Activated CD4-positive, alpha-beta T cell treated with anti-CD3 and anti-CD28 coated beads, Interleukin-2, amount 50 U/mL, for 1 hour (primary cell): ENCODE measurements around the gene TRIM4.
"Not testable (repeated sequence)": the region's sequence is repeated elsewhere in the genome, so short reads cannot be mapped to it uniquely, and the experiment has no call there.

Experiments
- DNase-seq: peaks from one replicate; pipeline ENCODE4 v3.0.0-alpha.2; 2020

Gene TRIM4

DNA sequence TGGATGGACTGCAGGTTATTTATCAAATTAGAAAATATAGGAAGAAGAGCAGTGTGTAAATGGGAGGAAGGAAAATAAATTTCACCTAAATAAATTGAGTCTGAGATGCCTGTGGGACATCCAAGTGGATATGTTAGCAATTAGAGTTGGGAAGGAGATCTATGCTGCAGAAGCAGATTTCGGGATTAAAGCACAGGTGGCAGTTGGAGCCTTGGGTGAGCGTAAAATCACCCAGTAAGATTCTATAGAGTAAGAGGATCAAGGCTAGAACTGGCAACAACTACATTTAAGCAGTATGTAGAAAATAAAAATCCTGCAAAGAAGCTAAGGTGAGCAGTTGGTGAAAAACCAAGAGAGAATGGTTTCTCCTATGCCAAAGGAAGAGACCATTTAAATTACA is 8.4 kb downstream of the TRIM4 start:
- DNase-seq = no peak

DNA sequence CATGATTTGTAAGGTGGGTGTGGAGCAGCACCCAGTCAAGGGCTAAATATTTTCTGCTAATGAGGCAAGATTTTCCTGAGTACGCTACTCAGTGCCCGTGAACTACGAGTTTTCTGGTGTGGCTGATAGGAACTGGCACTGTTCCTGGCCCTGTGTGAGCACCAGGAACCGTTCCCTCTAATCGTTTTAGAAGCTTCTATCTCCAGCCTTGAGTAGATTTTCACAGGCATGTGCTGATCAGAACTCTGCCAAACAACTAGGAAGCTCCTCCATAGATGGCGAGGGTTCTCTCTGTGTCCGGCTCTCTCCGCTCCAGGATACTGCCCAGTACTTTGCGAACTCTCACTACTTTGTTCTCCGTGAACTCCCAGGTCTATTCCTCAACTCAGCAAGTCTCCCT is 17.7 kb downstream of the TRIM4 start:
- no peak for DNase-seq

DNA sequence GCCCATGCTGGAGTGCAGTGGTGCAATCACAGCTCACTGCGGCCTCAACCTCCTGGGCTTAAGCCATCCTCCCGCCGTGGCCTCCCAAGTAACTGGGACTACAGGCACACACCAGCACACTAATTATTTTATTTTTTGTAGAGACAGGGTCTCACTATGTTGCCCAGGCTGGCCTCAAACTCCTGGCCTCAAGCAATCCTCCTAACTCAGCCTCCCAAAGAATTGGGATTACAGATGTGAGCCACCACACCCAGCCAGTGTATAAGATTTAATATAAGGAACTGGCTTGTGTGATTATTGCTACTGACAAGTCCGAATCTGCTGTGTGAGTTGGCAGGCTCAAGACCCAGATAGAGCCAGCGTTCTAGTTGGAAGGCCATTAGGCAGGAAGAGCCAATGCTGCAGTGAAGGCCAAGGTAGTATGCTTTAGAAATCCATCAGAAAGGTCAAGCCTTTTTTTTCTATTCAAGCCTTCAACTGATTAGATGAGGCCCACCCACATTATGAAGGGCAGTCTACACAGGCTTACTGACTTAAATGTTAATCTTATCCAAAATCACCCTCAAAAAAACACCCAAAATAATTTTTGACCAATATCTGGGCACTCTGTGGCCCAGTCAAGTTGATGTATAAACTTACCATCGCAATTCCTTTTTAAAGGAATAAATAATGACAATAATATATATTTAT is 19.4 kb downstream of the TRIM4 start:
- no peak for DNase-seq

DNA sequence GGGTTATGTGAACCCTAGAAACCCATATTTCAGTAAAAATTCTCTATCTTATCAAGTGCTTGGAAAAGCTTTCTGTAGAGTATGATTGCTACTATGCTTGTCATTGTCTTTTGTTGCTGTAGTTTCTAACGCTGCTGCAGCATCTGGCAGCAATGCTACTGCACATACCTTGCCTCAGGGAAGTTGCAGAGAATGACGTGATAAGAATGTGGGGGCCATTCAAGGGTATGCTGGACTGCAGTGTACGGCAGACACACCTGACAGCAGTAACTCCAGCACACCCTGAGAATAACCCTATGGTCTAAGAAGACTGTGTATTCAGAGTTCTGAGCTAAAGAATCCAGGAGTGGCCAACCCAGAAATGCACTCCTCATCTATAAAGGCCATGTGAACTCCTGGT is 20.5 kb downstream of the TRIM4 start:
- no peak for DNase-seq

DNA sequence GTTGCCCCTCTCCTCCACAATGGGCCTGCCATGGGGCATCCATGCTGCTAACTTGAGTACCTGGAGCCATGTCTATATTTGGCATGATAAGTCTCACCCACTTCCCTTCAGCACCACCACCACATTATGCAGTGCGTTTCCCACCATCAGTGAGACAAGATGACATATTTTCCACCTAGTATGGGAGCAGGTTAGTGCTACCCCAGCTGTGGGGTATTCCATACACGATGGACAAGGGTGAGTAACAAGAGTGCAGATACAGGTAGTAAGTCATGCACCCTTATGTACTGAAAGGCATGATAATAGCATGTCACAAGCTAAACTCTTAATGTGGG is 21.3 kb downstream of the TRIM4 start:
- DNase-seq = no peak

DNA sequence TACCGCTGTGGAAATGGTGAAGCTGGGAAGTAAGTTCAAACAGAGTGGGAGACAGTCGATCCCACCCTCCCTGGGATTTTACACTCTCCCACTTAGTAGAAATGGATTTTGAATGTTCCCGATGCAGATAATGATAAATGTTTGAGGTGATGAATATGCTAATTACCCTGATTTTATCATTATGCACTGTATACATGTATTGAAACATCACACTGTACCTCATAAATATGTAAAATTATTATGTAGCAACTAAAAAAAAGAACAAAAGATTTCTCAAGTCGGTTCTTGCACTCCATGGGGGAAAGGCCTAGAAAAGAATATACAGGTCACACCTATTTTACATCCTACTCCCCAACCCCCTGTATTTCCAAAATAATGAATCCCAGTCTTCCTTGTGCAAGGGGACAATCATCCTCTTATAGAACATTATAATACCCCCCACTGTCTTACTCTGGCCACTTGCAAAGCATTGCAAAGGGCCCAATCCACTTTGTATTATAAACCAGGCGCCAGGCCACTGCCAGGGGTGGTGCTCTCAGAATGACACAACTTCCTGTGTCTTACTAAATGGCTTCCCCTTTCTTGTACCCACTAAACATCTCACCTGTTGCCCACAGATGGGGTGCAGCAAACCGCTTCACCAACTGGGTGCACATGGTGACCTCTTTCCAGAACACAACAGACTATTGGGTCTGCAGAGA is 21.9 kb downstream of the TRIM4 start:
- no peak for DNase-seq

DNA sequence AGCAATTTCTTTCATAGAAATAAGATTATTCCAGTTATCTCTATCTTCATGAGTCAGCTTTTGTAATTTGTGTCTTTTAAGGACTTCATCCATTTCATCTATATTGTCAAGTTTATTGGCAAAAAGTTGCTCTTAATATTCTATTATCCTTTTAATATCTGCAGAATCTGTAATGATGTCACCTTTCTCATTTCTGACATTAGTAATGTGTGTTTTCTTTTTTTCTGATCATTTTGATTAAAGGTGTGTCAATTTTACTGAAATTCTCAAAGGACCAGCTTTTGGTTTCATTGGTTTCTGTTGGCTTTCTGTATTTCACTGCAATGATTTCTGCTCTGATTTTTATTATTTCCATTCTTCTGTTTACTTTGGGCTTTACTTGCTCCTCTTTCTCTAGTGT is 24.6 kb downstream of the TRIM4 start:
- DNase-seq = no peak

DNA sequence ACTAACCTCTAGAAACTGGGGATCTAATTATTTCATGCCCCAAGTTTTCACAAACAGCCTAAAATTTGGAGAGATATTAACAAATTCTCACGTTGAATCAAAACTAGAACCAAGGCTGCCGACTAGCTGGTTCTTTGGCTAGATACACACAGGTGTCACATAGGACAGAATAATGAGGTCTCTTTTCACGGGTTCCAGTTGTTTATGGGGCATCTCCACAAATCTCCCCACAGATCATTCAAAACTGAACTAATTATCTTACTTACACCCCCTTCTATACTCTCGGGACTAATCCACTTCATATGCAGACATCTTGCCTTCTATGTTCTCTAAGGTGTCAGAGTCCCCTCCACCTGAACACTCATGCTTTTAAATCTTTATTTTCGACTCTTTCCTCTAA is 26.1 kb downstream of the TRIM4 start:
- no peak for DNase-seq

DNA sequence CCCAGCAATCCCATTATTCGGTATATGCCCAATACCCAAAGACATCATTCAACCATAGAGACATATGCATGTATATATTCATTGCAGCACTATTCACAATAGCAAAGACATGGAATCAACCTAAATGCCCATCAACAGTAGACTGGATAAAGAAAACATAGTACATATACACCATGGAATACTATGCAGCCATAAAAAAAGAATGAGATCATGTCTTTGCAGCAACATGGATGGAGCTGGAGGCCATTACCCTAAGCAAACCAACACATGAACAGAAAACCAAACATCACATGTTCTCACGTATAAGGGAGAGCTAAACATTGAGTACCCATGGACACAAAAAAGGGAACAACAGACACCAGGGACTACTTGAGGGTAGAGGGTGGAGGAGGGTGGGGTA is 29.0 kb downstream of the TRIM4 start:
- not testable (repeated sequence) for DNase-seq

DNA sequence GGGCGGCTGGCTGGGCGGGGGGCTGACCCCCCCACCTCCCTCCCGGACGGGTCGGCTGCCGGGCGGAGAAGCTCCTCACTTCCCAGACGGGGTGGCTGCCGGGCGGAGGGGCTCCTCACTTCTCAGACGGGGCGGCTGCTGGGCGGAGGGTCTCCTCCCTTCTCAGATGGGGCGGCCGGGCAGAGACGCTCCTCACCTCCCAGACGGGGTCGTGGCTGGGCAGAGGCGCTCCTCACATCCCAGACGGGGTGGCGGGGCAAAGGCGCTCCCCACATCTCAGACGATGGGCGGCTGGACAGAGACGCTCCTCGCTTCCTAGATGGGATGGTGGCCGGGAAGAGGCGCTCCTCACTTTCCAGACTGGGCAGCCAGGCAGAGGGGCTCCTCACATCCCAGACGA is 31.0 kb downstream of the TRIM4 start:
- DNase-seq = not testable (repeated sequence)

DNA sequence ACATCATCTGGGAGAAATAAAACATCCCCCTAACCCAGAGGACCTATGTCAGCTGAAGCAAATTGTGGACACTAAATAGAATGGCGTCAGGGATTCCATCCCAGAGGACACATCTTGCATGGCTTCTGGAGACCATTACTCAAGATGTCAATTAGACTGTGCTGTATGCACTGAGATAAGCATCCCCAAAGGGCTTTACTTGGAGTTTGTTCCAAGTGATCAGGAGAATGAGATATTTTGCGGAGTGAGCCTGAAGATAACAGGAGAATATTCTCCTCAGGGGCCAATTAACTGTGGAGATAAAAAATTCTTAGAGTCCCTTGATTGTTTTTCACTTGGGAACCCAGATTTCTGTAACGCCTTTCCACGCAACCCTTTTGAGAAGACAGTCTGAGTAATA is 38.0 kb downstream of the TRIM4 start:
- DNase-seq = no peak

DNA sequence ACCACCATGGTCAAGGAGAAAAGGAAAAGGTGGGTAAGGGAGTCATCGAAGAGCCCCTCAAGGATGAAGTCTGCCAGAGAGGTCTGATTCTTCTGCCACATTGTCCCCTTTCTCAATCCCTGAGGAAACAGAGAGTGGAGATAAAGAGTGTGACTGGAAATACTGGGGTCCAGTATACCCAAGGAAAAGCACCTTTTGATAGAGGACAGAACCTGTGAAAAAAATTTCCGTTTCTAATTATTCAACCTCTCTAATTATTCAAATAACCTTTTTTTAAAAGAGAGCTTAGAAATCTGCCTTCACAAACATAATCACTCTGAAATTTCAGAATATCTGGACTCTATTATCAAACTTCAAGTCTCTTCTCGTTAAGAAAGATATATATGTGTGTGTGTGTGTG is 42.4 kb downstream of the TRIM4 start, which contains the start of gene OR2AE1:
TSS of gene OR2AE1 (minus strand) at position 101 of the 400 bp plus-strand sequence. CDS start at position 101, 0 bp downstream.
- DNase-seq = no peak

DNA sequence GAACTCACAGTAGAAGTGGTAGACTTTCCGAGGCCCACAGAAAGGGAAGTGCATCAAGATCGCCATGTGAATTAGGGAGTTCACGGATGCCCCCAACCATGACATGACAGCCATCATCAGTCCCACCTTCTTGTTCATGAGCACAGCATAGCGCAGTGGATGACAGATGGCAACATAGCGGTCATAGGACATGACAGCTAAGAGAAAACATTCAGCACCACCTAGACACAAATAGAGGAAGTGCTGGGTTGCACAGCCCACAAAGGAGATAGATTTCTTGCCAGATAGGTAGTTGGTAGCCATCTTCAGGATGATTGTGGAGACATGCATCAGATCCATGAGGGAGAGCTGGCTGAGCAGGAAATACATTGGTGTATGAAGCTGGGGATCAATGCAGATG is 42.8 kb downstream of the TRIM4 start:
- DNase-seq = no peak

DNA sequence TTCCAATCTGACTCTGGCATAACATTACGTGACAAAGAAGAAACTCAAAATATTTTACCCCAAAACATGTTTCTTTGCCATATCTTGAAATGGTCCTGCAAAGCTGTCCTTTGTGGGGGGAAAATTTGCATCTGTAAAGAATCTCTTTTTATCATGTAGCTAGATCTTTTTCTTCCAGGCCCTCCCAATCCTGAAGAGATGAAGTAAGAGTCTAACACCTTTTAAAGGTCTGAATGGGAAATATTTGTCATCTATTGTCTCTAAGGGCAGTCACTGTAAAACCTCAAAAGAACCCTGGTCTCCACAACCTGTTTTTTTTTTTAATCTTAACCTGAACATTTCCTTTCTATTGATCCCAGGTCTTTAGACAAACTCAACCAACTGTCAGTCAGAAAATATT is 51.1 kb downstream of the TRIM4 start:
- DNase-seq = no peak

DNA sequence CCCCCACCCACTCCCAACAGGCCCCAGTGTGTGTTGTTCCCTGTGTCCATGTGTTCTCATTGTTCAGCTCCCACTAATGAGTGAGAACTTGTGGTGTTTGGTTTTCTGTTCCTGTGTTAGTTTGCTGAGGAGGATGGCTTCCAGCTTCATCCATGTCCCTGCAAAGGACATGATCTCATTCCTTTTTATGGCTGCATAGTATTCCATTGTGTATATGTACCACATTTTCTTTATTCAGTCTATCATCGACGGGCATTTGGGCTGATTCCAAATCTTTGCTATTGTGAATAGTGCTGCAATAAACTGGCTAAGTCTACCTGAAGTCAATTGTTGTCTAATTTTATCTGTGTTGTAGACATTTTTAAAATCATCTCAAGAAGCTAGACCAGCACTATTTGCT is 51.9 kb downstream of the TRIM4 start:
- not testable (repeated sequence) for DNase-seq

DNA sequence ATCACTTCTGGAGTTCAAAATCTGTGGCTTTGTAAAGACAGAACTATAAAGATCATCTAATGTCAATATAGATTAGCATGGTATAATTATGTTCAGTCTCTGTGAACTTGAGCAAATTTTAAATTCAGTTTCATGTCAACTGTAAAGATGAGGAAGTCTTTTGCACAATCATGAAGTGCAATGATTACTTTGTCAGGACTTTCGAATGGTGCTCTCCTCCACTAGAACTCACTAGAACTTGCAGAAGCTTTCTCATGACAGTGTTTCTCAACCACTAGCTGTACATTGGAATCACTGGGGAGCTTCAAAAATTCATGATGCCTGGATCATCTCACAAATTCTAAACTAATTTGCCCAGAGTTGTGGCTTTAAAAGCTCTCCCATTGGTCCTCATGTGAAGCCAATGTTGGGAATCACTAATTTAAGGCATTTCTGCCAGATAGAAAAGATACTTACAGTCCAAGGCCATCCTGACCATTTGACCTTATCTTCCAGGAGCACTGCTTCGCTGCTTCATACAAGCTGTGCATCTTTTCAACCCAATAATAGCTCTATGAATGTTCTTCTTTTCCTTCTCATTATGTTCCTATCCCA is 55.4 kb downstream of the TRIM4 start:
- DNase-seq = no peak

DNA sequence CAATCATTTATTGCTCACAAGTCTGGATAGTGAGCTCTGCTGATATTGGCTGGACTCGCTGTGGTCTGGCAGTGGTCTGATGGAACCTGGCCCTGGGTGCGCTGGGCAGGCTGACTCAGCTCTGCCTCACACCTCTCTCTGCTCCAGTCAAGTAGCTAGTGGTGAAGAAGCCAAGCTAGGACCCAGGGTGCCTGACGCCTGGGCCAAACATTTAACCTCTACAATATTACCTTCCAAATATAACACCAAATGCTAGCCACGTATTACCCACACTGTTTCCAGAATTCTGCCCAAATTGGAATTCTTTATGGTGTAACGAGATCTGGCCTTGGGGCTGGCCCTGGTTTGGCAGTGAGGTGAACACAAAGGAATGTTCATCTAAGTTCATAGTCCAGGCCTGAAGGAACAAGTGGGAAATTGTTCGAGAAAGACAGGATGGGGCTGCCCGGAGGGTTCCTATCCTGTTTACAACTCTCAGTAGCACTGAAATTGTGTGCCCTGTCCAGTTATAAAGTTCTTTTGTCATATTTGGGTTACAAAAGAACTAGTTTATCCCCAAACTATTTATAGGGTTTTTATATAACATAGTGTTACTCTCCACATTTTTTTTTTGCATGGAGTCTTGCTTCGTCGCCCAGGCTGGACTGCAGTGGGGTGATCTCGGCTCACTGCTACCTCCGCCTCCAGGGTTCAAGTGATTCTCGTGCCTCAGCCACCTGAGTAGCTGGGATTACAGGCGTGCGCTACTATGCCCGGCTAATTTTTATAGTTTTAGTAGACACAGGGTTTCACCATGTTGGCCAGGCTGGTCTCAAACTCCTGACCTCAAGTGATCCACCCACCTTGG is 58.8 kb downstream of the TRIM4 start:
- no peak for DNase-seq

DNA sequence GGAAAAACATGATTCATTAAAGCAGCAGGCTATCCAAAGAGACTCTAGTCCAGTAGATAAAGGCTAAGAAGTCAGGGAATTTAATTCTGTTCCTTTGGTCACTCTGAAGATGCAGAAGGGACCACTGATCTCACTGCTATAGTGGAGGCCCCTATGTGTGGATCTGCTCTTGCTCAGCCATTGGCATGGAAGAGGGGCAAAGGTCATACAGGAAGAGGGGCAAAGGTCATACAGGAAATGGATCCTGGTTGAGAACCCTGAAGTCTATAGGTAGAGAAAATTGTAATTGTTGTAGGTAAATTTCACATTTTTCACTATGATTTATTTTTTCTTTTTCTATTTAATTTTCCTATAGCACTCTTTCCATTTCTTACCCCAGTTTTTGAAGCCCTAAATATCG is 64.1 kb downstream of the TRIM4 start:
- DNase-seq = no peak

DNA sequence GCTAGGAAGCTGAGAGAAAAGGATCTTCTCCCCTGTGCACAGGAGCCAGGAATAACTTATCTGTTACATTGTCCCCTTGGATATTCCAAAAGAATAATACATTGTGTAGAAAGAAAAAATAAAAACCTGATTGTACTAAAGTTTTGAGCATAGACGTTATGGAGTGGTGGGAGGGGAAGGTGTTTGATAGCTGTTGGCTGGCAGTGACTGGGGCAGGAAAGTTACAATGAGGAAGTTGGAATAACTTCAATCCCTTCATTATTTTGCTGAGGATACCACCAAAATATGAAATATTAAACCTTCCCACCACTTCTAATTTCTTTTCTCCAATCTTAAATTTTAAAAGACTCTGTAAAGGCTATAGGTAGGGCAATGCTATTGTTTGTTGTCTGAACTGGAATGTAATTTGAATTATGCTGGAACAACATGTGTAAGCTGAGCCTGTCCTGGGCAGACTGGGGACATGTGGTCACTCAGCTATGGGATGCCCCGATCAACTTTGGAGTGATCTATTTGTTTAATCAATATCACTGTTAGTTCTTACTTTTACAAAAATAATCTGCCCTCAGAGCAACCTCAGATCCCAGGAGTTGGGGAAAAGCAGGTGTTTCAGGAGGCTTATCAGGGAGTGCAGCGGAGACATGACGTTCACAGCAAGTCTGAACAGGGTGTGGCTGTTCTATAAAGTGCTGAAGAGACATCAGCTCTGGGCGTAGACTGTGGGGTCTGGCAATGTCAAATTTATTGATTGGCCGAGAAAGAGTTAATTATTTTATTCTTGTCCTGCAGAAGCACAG is 70.7 kb downstream of the TRIM4 start:
- no peak for DNase-seq

DNA sequence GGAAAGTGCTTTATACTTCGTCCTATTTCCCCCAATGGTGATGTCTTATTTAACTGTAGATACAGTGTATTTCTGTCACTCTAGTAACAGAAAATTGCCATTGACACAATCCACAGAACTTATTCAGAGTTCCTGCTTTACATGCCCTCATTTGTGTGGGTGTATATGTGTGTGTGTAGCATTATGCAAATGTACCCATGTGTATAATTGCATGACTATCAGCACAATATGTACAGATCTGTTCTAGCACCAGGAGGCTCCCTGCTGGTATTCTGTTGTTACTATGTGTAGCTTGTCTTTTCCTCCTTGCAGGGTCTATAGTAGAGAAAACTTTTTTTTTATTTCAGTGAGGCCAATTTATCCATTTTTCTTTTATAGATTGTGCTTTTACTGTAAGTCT is 75.0 kb downstream of the TRIM4 start:
- no peak for DNase-seq

DNA sequence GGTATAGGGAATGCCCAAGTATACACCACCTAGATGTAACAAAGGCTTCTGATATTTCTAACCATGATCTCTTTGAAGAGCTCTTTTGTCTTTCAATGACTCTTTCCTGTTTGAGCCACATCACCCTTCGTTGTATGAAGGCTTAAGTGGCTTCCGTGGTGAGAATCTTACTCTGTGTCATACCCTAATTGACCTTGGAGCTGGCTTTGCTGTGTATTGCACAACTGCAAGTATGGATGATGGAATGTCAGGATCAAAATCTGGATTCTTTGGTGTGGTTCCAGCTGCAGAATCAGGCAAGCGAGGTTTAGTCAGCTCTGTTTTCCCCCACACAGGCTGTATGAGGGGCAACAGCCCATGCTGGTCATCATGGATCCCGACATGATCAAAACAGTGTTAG is 75.5 kb downstream of the TRIM4 start:
- DNase-seq = no peak

DNA sequence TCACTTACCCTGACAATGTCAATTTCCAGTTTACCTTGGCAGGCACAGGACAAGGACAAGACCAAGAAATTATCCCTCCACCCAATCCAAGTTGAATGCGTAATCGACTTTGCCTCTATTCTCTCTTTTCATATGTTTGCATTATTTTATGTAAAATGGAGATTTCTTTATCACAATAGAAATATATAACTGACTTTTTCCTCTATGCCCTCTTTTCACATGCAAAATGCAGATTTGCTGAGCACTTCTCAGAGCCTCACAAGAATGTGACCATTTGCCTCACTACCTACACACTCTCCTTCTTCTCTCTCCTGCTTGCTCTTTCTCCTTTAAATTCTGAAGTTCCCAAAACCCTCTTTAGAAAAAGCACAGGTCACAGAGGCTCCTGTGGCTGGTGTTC is 76.4 kb downstream of the TRIM4 start:
- no peak for DNase-seq
